Measurements from ENCODE around the gene NHSL2. TPM values are rescaled to one million over a fixed set of nuclear protein-coding genes. Genes with fewer than 3 reads are reported as not detected.

Gene NHSL2
- total and polyA plus RNA-seq, 8 donors = under 0.01 to 6.4 (median 1.7) TPM

DNA sequence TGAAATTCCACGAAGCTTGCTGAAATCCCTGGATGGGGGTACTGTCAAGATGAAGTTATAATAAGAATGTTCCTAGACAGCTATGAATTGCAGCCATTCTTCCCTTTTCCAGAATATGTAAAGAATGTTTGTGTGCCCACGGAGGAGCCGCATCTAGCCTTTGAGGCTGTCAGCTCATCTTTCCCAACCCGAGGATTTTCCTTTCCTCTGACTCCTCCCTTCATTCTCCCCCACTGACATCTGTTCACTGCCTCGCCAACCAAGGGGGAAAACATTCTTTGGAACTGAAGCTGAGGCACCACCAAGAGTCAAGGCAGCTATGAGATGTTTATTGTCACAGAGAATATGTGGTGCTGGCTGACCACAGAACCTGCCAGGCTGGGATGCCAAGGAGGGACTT is 8.8 kb downstream of the NHSL2 start:
- Histone ChIP-seq H3K27ac (no peak overlapping the region), H3K4me3 (no peak overlapping the region), H3K36me3 (no peaks in the 10 kb centered on the region), H3K9me3 (no peaks in the 10 kb centered on the region), H3K4me1 (no peaks in the 10 kb centered on the region), H3K27me3 (no peaks in the 10 kb centered on the region)
- TF ChIP-seq POLR2AphosphoS5 (IDR thresholded peaks at IDR 0.05) (no peak), EP300 (IDR thresholded peaks at IDR 0.05) (no peak), POLR2A (IDR thresholded peaks at IDR 0.05) (no peak)
- TF ChIP-seq, protein P1, sequence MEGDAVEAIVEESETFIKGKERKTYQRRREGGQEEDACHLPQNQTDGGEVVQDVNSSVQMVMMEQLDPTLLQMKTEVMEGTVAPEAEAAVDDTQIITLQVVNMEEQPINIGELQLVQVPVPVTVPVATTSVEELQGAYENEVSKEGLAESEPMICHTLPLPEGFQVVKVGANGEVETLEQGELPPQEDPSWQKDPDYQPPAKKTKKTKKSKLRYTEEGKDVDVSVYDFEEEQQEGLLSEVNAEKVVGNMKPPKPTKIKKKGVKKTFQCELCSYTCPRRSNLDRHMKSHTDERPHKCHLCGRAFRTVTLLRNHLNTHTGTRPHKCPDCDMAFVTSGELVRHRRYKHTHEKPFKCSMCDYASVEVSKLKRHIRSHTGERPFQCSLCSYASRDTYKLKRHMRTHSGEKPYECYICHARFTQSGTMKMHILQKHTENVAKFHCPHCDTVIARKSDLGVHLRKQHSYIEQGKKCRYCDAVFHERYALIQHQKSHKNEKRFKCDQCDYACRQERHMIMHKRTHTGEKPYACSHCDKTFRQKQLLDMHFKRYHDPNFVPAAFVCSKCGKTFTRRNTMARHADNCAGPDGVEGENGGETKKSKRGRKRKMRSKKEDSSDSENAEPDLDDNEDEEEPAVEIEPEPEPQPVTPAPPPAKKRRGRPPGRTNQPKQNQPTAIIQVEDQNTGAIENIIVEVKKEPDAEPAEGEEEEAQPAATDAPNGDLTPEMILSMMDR (IDR thresholded peaks at IDR 0.05) = no peak
- 53 to 77% (median 62%) methylated on average over 5 of the region's 5 CpGs for WGBS, 5 donors
- DNase-seq = no peak
- intact Hi-C loops (cut with DNase I; ENCODE audit: low total_unique reads) = no loop called here

DNA sequence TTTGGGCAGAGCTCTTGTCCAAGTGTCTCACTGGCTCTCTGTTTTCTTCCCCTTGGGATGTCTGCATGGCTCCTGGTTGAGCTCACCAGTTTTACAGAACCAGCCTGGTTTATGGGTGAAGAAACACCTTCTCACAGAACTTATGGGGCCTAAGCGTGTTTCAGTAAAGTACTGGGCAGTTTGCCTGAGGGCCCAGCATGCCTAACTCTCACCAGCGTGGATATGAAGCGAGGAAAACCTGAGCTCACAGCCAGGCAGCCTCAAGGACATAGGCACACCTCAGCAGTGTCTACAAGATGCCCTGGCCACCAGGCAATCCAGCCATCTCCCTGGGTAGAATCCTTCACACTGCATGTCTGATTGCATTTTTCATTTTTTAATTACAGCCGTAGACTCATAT is 9.2 kb downstream of the NHSL2 start:
- DNase-seq = no peak
- H3K27ac ChIP-seq = no peak overlapping the region
- 79 to 98% (median 83%) methylated on average over 2 to 4 of the region's 4 CpGs for WGBS, 5 donors
- no peaks in the 10 kb centered on the region for H3K4me1 ChIP-seq
- intact Hi-C loops (cut with DNase I; ENCODE audit: low total_unique reads) = no loop called here
- H3K9me3 ChIP-seq = no peaks in the 10 kb centered on the region
- H3K36me3 ChIP-seq = no peaks in the 10 kb centered on the region
- no peaks in the 10 kb centered on the region for H3K27me3 ChIP-seq
- H3K4me3 ChIP-seq = no peak overlapping the region
- no peak for TF ChIP-seq EP300 (IDR thresholded peaks at IDR 0.05)
- no peak for TF ChIP-seq POLR2AphosphoS5 (IDR thresholded peaks at IDR 0.05)
- TF ChIP-seq, protein P1 (IDR thresholded peaks at IDR 0.05) = no peak
- TF ChIP-seq POLR2A (IDR thresholded peaks at IDR 0.05) = no peak

- H3K9me3 ChIP-seq = no peaks in the 10 kb centered on the region
- H3K36me3 ChIP-seq = no peaks in the 10 kb centered on the region
- no peaks in the 10 kb centered on the region for H3K4me1 ChIP-seq
- no peak overlapping the region for H3K27ac ChIP-seq
- peaks cover 0 to 3% (median 0%) of the 10 kb centered on the region in 3 donors for H3K27me3 ChIP-seq
- no peak overlapping the region for H3K4me3 ChIP-seq
- WGBS, 5 donors = 62 to 94% (median 73%) methylated on average over 1 of the region's 1 CpG
- TF ChIP-seq POLR2AphosphoS5 (IDR thresholded peaks at IDR 0.05) = no peak
- TF ChIP-seq POLR2A (IDR thresholded peaks at IDR 0.05) = no peak
- TF ChIP-seq, protein P1 (IDR thresholded peaks at IDR 0.05) = no peak
- intact Hi-C loops (cut with DNase I; ENCODE audit: low total_unique reads) = no loop called here
- no peak for DNase-seq
These were observed 12.0 kb downstream of the NHSL2 start for GRCh38 chrX:71922686-71923085.

- no peak overlapping the region for H3K27ac ChIP-seq
- H3K27me3 ChIP-seq = peaks cover 0 to 3% (median 0%) of the 10 kb centered on the region in 3 donors
- WGBS, 5 donors = 45 to 100% (median 66%) methylated on average over 1 to 3 of the region's 3 CpGs
- H3K36me3 ChIP-seq = no peaks in the 10 kb centered on the region
- H3K9me3 ChIP-seq = no peaks in the 10 kb centered on the region
- intact Hi-C loops (cut with DNase I; ENCODE audit: low total_unique reads) = no loop called here
- no peaks in the 10 kb centered on the region for H3K4me1 ChIP-seq
- DNase-seq = peak in 1 of 2 donors; percentile 23
- TF ChIP-seq EP300 (IDR thresholded peaks at IDR 0.05) (no peak), POLR2AphosphoS5 (IDR thresholded peaks at IDR 0.05) (no peak), POLR2A (IDR thresholded peaks at IDR 0.05) (no peak)
- TF ChIP-seq, protein P1 (IDR thresholded peaks at IDR 0.05) = no peak
- no peak overlapping the region for H3K4me3 ChIP-seq
These were observed 12.9 kb downstream of the NHSL2 start for GRCh38 chrX:71923516-71923915.
